Effector CD4-positive, alpha-beta T cell (primary cell): Measurements from ENCODE around the gene CARNS1.
"Not testable (repeated sequence)": the region's sequence is repeated elsewhere in the genome, so short reads cannot be mapped to it uniquely, and the experiment has no call there.

Source experiments
- DNase-seq: peaks from one replicate; pipeline ENCODE4 v3.0.0-alpha.2; 2020

CARNS1 gene

DNA sequence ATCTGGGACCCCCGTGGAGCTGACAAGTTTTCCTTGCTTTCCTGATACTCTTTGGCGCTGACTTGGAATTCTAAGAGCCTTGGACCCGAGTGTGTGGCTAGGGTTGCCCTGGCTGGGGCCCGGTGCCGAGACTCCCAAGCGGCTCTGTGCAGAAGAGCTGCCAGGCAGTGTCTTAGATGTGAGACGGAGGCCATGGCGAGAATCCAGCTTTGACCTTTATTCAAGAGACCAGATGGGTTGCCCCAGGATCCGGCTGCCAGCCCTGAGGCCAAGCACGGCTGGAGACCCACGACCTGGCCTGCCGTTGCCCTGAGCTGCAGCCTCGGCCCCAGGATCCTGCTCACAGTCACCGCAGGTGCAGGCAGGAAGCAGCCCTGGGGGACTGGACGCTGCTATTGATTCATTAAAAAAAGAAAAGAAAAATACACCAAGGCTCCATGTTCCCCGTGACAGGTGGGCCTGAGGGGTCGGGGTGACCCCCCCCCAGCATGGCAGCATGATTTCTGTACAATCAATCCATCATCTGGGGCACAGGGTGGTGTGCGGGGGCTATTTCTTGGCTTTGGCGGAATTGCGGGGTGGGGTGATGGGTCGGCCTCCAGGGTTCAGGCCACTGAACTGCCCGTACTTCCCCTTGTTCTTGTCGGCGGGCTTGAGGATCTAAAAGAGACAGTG is 17.4 kb upstream of the CARNS1 start:
- DNase-seq, result no peak

DNA sequence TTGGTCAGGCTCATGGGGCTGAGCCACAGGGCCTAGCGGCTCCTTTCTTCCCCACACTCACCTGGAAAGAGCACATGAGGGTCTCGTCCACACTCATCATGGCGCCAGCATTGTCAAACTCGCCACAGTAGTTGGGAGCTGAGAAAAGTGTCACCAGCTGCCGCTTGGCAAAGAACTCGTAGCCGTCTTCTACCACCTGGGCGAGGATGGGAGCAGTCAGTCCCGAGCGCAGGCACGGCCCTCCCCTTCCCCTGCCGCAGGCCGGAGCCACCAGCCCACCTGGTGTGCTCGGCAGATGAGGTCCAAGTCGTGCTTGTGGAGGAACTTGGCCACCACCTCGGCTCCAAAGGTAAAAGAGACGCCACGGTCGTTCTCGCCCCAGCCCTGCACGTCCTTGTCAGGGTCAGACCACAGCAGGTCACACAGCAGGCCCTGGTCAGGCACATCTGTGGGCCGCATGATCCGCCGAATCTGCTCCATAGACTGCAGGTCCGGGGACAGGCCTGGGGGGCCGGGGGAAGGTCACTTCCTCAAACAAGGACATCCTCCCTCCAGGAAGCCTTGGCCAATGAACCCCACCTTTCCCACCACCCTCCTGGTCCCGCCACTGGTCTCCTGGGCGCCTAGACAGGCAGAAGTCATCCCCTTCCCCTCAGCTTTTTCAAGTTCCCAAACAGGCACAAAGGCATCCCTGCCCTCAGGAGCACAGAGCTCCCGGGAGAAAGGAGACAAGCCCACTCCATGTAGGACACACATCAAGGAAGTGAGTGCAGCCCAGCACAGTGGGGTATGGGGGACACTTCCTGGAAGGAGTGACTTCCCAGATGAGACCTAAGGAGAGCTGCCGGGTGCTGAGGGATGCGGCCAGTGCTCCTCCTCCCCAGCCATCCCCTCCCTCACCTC is 16.6 kb upstream of the CARNS1 start:
- DNase-seq, result no peak

GRCh38 chr11:67400251-67400941 is 15.1 kb upstream of the CARNS1 start:
- no peak for DNase-seq

- DNase-seq, result no peak
Observed at GRCh38 chr11:67400942-67401494, 14.5 kb upstream of the CARNS1 start.

DNA sequence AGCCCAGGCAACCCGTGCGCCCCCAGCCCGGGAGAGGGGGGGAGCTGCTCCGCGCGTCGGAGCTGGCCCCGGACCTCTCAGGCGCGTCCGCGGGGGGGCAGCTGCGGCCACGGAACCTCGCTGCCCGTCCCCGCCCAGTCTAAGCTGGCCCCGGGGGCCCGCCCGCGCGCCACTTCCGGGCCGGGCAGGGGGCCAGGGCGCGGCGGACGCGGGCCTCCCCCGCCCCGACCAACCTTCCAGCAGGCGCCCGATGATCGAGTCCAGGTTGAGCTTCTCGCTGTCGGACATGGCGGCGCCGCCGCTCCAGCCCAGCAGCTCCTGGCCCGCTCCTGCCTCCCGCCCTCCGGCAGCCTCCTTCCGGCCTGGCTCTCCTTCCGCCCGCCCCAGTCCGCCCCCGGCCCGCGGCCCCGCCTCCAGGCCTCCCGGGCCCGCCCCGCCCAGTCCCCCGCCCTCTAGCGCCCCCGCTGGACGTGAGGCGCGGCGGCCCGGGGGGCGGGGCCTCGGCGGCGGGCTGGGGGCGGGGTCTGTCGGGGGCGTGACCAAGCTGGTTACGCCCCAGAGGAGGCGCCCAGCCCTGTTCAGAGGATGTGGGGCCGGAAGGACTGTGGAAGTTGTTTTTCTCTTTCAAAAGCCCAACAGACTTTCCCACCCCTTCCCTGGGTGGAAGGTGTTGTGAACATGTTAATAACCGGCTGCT is 13.8 kb upstream of the CARNS1 start, which contains the start of gene PPP1CA:
TSS of gene PPP1CA (minus strand) at position 364 of the 697 bp plus-strand sequence. CDS start at position 288, 76 bp downstream.
- DNase-seq, result peak; percentile 86

DNA sequence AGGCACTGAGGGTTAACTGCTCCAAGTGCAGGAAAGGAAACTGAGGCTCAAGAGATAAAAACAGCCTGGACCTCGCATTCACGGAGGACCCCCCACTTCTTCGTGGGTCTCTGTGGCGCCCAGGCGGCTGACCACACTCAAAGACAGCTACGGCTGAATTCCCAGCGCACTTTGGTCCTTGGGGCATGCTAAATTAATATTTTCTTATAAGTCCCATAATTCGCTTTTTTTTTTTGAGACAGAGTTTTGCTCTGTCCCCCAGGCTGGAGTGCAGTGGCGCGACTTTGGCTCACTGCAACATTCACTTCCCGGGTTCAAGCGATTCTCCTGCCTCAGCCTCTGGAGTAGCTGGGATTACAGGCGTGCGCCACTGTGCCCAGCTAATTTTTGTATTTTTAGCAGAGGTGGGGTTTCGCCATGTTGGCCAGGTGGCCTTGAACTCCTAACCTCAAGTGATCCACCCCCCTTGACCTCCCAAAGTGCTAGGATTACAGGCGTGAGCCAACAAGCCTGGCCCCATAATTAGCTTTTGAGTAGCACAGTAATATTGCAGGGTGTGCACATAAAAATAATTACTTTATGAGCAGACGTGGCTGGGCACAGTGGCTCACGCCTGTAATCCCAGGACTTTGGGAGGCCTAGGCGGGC is 13.2 kb upstream of the CARNS1 start:
- DNase-seq, result not testable (repeated sequence)

DNA sequence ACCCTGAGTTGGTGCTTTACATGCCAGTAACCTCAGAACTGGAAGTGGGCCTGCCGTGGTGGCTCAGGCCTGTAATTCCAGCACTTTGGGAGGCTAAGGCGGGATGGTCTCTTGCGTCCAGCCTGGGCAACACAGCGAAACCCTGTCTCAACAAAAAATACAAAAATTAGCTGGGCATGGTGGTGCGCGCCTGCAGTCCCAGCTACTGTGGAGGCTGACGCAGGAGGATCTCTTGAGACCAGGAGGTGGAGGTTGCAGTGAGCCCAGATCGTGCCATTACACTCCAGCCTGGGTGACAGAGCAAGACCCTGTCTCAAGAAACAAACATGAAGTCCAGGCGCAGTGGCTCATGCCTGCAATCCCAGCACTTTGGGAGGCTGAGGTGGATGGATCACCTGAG is 12.4 kb upstream of the CARNS1 start:
- DNase-seq, result not testable (repeated sequence)

DNA sequence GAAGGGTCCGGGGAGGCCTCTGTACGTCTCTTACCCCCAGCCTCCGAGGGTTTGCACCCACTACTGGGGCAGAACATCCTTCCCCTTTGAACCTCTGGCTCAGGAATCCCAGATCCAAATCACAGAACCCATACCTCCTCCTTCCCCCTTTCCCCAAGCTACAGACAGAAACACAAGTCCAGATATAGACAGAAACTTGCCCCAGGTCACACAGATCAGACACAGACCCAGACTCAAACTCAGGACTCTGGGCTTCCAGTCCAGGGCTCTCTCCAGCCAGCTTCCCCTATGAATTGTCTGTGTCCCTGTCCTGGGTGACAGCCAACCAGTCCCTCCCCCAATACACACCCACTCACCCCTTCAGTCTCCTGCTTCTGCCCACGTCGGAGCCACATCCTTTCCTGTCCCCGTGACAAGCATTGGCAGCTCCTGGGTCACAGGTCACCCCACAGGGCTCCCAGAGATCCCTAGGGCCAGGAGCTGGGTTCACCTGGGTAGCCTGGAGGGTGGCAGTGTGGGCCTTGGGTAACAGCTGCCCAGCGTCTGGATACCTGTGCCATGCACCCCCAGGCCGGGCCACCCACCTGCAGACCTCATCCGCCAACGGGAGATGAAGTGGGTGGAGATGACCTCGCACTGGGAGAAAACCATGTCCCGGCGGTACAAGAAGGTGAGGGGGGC is 10.8 kb upstream of the CARNS1 start:
- DNase-seq, result peak; percentile 38

DNA sequence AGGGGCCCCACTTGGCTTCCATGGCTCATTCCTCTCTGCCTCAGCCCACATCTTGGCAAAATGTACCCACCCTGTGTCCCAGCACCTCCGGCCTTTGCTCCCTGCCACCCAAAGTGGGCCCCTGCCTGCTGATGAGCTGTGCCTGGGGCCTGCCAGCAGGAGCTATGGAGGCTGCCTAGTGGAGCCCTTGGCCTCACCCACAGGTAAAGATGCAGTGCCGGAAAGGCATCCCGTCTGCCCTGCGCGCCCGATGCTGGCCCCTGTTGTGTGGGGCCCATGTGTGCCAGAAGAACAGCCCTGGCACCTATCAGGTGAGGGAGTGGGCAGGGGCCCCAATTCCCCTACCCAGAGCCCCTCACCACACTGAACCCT is 10.3 kb upstream of the CARNS1 start:
- DNase-seq, result no peak

- no peak for DNase-seq
Observed at GRCh38 chr11:67405688-67406339, 9.7 kb upstream of the CARNS1 start.

DNA sequence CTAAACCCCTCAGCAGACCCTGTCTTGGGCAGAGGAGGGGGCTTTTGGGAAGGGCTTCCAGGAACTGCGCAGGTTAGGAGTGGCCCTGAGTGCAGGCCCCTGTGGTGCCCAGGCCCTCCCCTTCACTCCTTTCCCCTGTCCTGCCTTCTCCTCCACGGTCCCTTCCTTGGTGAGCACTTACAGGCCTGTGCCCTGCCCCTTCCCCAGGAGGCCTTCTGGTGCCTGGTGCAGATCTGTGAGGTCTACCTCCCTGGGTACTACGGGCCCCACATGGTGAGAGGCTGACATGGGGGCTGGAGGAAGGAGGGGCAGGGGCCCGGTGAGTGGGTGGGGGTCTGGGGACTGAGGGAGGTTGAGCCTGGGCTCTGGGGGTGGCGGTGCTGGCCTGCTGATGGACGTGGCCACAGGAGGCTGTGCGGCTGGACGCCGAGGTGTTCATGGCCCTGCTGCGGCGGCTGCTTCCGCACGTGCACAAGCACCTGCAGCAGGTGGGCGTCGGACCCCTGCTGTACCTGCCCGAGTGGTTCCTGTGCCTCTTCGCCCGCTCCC is 9.0 kb upstream of the CARNS1 start:
- DNase-seq, result no peak

GRCh38 chr11:67406969-67407687 is 8.3 kb upstream of the CARNS1 start:
- no peak for DNase-seq

- no peak for DNase-seq
Observed at GRCh38 chr11:67407688-67408163, 7.8 kb upstream of the CARNS1 start.

- no peak for DNase-seq
Observed at GRCh38 chr11:67408437-67409200, 6.9 kb upstream of the CARNS1 start.

DNA sequence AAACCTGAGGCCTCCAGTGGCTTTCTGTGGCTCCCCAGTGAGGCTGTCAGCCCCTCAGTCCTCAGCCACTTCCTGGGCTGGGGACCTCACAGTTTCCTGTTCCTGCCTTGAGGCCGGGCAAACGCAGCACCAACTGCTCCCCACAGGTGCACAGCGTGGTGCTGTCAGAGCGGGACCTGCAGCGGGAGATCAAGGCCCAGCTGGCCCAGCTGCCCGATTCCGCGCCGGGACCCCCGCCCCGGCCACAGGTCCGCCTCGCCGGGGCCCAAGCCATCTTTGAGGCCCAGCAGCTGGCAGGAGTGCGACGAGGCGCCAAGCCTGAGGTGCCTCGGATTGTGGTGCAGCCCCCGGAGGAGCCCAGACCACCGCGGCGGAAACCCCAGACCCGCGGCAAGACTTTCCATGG is 6.2 kb upstream of the CARNS1 start:
- DNase-seq, result peak; percentile 63

GRCh38 chr11:67409781-67410368 is 5.6 kb upstream of the CARNS1 start:
- no peak for DNase-seq

GRCh38 chr11:67410369-67410831 is 5.1 kb upstream of the CARNS1 start:
- no peak for DNase-seq
